GM21786 (cell line): ENCODE measurements around the gene PLA2G4B.

Experiments used
- ATAC-seq: cut with Tn5 transposase; IDR thresholded peaks from one replicate; pipeline ENCODE4 v1.9.1; 2021; ENCODE audit not compliant: unreplicated experiment

The PLA2G4B gene

DNA sequence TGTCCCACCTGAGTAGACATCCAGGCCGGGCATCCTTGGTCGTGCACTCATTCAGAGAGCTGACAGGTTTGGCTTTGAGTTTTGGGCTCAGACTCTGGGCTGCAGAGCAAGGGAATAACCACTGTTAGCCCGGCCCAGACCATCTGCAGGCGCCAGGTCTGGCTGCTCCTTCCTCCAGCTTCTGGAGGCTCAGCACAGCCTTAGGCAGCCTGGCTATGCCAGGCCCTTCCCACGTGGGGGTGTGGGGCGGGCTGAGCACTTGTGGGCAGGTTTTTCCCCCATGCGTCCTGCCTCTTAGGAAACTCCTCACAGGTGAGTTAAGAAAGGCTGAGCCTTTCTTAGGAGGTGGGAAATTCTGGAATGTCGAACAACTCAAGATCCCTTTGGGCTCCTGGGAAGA lies 11.2 kb downstream of the PLA2G4B start:
- ATAC-seq, result no peak

DNA sequence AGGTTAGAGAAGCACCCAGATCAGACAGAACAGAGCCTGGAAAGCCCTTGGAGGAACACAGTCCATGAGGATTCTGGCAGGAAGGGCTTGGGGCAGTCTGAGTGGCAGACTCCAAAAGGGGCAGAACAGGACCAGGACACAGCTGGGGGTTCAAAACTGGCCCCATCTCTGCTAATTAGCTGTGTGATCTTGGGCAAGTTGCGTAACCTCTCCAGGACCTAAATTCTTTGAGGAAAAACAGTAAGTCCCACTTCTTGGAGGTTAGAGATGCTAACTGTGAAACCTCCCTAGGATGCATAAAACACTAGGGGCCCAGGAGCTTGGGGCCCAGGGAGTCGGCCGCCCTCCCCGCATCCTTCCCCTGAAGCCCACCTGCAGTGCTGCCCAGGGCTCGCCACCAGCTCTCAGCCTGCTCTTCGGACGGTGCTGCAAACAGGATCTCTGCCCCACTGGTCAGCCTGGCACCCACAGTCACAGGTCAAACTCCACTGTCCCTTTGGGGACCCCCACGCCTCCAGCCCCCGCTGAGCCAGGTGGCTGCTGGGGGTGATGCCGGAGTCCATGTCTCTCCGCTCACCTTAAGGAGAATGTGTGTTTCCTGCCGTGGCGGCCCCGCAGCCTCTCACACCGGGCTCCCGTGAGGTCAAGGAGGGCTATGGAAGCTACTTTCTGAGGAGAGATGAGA lies 12.0 kb downstream of the PLA2G4B start:
- ATAC-seq, result no peak

DNA sequence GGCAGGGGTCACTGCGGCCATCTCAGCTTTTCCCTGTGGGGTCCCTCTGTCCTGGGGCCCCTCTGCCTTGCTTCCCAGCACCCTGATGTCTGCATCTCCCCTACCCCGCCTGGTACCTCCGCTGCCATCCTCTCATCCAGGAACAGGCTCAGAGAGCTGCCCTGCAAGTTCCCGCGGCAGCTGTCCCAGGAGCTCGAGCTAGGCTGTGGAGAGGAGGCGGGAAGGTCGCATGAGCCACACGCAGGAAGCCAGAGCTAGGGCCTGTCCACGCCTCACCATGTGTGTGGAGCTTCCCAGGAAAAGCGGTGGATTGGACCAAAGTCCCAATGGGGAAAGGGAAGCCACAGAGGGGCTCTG lies 12.5 kb downstream of the PLA2G4B start:
- no peak for ATAC-seq

DNA sequence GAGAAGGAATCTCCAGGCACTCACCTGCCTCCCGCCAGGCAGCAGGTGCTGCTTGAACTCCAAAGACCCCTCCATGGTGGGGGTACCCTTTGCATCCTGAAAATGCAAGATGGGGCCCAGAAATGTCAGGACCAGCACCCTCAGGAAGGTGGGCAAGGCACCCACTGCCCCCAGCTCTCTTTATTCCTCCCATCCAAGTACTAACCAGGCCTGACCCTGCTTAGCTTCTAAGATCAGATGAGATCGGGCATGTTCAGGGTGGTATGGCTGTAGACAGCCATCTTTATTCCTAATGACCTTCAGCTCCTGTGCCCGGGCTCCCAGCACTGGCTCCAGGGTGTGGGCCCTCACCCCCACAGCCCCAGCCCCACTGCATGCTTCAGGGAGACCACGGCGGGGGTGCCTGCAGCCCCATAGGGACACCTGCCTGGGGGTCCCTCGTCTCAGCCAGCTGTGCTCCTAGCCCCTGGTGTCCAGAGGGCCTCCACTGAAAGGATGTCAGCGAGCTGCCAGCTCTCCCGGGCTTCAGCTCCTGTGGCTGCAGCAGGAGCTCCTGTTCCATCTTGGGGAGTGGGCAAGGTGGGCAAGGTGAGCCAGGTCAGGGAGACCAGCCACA lies 13.2 kb downstream of the PLA2G4B start:
- no peak for ATAC-seq

DNA sequence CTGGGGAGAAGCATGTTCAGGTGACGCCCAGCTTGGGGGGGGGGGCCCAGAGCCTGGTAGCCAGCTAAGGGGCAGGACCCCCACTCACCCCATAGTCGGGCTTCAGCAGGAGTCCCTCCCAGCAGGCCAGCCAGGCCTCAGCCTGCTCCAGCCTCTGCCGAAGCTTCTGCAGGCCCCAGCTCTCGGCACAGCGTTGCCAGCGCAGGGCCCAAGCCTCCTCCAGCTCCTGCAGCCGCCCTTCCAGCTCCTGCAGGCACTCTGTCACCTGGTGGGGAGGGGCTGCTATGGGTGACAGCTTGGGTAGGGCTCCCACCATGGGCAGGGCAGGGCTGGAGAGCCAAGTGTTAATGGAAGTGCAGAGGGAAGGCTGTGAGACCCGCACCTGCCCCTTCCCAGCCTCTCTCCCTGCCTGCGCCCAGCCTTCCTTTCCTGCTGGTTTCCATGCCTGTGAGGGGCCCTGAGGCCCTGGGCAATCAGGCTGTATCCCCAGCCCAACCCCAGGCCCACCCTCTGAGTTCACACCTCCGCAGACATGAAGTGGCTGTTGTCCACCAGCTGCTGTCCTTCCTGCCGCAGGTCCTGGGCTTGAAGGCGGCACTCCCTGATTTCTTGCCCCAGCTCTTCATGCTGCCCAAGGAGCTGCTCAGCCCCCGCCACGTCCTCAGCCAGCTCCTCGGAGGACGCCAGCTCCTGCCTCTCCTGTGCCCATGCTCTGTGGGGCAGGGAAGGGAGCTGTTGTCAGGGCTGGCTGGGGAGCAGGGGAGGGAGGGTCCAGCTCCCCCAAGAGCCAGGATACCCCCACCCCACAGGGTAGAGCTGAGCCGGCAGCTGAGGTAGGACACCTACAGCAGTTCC lies 14.3 kb downstream of the PLA2G4B start:
- no peak for ATAC-seq

DNA sequence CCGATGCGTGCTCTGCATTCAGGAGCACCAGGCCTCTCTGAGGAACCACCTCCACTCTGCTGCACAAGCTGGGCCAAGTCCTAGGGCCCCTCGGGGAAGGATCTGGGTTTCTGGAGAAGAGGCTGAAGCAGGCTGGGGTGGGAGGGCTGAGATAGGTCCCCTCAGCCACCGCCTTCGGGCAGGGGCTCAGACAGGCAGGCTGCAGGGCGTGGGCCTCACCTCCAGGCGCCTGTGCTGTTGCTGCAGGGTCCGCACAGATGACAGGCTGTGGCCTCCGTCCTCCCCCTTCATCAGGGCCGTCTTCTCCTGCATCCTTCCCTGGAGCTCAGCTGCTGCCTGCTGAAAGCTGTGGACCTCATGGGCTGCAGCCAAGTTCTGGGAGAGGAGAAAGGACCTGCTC lies 15.2 kb downstream of the PLA2G4B start:
- no peak for ATAC-seq

DNA sequence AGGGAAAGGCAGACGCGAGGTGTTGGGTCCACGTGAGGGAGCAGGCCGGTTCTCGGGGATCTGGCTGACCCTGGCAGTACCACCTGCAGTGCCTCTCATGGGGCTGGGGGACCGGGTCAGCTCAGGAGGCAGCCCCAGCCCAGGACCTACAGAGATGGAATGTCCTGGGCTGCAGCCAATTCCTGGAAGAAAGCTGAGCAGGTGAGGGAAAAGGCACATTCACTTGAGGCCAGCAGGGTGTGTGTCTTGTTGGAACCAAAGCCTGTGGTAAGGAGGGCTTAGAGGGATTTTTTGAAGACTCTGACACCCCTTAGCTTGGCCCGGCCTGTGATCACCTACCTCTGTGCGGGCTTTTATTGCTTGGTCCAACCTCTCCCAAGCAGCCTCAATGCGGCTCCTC lies 15.8 kb downstream of the PLA2G4B start:
- ATAC-seq, result no peak

DNA sequence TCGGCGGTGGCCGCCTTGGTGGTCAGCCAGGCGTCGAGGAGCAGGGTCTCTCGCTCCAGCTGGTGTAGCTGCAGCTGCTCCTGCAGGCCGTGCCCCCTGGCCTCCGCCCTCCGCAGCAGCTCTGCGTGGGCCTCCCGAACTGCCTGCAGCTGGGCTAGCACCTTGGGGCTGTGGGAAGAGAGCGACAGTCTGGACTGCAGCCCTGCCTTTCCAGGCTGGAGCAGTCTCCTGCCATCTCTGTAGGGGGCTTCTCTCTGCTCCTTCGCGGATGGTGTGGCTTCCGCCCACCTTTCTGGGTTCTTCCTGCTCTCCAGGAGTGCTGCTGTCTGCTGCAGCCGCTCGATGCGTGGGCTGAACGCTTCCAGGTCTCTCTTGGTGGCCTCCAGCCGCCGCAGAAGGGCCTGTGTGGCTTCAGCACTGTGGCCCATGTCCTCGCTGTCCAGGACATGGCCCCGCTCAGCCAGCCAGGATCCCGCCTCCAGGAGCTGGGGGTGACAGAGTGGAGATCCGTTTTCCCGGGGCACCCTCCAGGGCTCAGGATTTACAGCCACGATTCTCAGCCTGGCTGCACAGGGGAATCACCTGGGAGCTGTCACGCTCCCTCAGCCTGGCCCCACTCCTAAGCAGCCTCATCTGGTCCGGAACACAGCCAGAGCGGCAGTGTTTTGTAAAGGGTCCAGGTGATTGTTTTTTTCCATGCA lies 16.8 kb downstream of the PLA2G4B start:
- ATAC-seq, result no peak

DNA sequence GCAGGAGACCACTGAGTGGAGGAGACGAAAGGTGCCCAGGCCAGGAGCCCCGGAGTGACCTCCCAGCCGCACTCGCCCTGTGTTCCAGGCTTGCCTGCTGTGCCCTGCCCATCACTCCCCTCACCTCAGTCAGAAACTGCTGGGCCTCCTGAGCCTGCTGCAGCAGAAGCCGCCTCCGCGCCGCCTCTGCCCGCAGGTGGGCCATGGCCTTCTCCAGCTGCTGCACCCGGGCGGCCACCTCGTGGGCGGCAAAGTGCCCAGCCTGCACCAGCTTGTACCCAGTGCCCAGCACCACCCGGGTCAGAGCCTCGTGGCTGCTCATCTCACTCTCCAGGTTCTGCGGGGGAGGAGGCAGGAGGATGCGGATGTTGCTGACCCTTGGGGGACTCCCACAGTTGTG lies 17.6 kb downstream of the PLA2G4B start:
- ATAC-seq, result no peak

DNA sequence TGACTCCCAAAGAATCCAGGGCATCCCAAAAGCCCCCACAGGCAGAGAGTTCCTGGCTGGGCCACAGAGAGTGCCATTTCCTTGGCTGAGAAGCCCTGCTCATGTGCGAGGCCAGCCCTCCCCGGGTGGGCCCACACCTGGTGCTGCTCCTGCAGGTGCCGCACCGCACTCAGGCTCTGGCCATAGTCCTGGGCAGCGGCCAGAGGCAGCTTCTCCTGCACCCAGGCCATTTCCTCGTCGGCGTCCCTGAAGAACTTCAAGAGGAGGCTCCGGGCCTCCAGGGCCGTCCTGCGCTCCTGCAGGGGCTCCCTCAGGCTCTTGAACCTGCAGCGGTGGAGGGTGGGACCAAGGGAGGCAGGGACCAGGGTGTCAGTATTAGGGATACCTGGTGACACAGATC lies 18.1 kb downstream of the PLA2G4B start:
- ATAC-seq, result no peak

DNA sequence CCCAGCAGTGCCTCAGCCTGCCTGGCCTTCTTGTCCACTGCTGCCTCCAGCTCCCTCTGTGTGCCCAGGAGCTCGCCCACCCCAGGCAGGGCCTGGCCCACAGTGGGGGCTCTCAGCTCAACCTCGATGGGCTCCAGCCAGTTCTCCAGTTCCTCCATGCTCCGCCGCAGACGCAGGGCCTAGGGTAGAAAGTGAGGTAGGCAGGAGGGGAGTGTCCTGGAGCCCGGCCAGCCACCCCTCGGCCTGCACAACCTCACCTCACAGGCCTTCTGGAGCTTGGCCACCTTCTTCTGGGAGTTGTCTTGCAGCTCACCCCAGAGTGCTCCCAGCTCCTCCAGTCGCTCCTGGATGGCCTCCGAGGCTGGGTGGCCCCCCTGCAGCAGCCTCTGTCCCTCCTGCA lies 18.7 kb downstream of the PLA2G4B start:
- ATAC-seq, result no peak

DNA sequence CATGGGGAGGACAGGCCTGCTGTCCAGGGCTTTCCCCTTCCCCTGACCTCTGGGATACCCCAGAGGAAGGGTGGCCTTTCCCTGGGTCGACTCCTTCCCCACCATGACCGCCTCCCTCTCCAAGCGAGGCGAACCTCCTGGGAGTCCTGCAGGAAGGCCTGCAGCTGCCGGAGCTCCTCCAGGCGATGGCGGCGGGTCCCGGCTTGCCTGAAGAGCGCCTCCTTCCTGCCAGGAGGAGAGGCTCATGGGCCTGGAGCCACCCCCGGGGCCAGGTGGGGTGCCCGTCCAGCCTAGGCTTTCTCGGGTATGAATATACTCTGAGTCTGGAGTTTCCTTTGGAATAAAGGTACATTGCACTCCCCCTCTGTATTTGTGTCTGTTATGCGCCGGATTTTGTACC lies 20.1 kb downstream of the PLA2G4B start:
- ATAC-seq, result no peak

DNA sequence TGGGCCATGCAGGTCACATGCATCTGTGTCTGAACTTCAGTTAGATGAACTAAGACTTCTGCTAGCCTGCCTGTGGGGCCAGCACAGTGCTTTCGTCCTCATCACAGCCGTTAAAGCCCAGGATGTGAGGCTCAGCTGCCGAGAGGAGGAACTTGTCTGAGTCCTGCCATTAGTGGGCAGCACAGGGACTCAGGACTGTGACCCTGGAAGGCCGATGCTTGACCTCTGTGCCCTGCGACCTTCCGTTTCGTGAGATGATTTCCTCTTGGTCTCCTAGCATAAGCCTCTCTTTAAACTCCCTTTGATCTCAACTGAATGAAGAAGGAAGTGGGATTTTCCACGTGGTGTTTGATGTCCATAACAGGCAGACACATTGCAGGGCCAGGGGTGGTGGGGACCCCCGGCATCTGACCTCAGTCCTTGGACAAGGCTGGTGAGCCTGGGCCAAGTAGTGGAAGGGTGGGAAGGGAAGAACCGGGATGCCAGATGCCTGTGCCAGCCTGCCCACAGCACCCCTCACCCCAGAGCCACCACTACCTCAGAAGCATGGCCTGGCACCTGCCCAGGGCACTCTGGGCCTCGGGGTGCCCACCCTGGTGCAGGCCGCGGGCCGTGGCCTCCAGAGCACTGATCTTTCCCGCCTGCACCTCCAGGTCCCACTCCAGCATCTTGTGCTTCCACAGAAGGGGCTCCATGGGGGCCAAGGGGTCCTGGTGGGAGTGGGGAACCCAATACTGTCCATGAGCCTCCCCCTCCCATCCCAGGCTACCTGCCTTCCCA lies 21.6 kb downstream of the PLA2G4B start:
- no peak for ATAC-seq

DNA sequence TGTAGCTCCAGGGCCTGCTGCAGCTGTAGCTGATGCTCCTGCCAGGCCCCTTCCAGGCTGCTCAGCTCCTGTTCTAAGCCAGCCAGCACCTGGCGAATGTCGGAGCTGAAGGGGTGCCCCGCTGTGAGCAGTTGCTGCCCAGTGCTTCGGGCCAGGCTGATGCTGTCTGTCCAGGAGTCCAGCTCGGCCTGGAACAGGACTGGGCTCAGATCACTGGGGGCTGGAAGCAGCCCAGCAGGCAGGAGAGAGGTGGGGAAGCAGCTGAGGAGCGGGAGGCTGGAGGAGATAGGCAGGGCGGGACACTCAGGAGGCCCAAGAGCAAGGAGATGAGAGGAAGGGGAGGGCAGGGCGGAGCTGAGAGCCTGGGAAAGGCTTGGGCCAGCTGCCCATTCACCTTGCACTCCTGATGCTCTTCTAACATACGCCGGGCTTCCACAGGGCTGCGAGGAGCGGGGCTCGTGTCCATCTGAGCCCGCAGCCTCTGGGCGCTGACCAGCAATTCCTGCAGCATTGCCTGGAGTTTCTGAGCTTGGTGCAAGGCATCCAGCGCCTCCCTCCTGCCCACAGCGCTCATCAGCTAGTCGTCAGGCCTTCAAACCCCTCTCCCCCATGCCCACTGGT lies 23.2 kb downstream of the PLA2G4B start:
- ATAC-seq, result no peak

DNA sequence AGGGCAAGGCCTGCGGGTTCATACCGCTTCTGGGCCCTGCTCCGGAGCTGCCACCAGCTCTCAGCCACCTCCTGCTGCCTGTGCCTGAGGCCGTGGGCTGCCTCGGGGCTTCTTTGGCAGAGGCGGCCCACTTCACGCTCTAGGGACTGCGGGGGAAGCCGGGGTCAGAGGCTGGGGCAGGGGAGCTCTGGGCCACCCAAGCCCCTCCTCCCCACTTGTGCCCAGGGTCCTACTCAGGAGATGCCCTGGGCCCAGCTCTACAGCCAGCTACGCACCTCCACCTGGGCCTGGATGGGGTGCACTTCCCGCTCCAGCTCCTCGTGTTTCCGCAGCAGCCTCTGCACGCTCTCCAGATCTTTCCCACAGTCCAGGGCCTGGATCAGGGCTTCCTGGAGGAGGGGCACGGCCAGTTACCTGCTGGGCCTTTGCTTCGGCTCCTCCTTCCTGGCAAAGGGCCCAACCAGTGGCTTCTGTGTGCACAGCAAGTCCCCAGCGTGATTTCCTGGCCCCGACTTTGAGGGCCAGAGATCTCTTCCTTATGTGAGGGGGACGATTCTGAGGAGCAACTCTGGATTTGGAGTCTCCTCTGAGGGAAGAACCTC lies 24.0 kb downstream of the PLA2G4B start:
- no peak for ATAC-seq

DNA sequence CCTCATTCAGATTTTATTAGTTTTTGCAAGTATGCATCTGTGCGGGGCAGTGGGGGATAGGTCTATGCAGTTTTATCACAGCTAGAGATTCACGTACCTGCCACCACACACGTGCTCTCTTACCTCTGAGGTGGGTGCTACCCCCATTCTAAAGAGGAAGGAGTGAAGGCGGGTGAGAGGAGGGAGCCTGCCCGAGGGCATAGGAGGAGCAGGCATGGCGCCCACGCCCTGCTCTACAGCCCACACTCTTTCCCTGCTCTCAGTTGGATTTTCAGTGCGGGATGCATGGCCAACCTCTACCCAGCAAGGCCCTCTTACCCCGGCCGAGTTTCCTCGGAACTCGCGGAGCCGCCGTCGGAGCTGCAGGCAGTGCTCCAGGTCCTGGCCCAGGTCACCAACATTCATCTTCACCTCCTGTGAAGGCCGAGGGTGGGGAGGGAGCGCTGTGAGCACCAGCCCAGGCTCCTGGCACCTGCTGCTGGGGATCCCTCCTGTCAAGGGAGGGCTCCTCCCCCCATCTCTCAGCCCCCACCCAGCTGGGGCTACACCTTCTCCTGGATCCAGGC lies 26.9 kb downstream of the PLA2G4B start:
- no peak for ATAC-seq

DNA sequence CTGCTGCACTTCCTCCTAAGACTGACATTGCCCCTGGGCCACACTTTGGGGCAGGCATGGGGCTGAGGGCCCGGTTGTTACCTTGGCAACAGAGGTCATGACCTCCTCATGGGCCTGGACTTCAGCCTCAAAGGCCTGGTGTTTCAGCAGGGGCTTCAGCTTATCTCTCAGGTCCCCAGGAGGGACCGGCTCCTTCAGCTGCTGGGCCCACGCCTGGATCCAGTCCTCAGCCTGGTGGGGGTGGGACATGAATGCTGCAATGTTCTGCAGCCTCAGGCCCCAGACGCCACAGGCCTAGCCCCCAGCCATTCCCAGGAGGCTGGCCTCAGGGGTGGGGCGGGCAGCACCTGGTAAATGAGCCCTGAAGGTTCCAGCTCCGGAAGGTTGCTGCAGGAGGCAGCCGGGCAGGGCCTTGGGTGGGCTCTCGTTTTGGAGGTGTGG lies 27.6 kb downstream of the PLA2G4B start:
- ATAC-seq, result no peak

DNA sequence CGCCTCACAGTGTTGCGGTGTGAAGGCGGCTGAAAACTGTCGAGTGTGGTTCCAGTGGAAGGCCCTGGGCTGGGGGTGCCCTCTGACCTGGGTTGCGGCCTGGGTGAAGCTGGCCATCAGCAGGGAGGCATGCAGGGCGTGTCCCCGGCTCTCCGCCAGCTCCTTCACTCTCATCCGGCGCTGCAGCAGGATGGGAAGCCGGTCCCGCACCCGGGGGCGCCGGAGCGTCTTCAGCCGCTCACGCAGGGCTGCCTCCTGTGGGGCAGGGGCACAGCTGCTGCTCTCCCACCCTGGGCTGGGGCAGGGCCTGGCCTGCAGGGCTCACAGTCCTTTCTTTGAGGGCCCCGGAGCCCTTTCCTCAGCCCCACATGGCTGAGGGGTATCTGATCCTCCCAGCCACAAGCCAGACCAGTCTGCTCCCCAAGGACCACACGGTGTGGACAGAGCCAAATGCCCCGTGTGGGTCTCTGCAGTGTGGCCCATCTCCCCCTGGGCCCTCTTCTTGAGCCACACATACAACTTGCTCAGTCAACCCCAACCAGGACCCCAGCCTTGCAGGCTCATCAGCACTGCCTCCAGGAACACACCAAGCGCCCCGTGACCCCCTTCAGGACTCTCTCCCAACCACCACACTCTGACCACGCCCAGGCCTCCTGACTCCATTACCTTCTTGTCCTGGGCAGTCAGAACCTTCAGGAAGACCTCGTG lies 28.4 kb downstream of the PLA2G4B start:
- ATAC-seq, result no peak

DNA sequence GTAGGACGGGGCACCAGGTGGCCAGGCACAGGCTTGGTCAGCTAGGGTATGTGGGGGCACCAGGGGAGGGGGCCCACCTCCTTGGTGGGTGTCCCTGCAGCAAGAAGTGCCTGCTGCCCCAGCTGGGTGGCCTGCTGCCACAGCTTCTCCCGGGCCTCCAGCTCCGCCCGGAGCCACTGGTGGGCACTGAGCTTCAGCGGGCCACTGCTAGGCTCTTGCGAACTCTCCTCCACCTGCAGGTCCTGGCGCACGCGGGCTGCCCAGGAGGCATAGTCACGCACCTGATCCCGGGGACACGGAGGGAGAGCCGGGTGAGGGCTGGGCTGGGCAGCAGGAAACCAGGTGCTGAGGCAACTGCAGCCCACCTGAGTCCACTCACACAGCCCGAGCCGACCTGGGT lies 29.7 kb downstream of the PLA2G4B start:
- no peak for ATAC-seq
